Ovary (tissue), 3 donors: ENCODE measurements around the gene TAS2R31.

ENCODE experiments used
- EP300 ChIP-seq: sonication (generic); formaldehyde crosslinking; IDR thresholded peaks from one replicate; pipeline ENCODE4 v1.6.1; 2017; ENCODE audit warnings: antibody characterized with exemption
- TF ChIP-seq, protein P1 (sequence below), 3 donors: fragments of 450-650 bp in 2 of 3; fragments of 200-600 bp in 1 of 3; IDR thresholded peaks; one replicate each; pipeline versions ENCODE4 v1.5.1 to v1.8.0; 2016 to 2022; ENCODE audit warnings: antibody characterized with exemption in 3 of 3, mild to moderate bottlenecking in 1 of 3
- donor health status: DM: no; HTN: no; CAD: no.

DNA sequence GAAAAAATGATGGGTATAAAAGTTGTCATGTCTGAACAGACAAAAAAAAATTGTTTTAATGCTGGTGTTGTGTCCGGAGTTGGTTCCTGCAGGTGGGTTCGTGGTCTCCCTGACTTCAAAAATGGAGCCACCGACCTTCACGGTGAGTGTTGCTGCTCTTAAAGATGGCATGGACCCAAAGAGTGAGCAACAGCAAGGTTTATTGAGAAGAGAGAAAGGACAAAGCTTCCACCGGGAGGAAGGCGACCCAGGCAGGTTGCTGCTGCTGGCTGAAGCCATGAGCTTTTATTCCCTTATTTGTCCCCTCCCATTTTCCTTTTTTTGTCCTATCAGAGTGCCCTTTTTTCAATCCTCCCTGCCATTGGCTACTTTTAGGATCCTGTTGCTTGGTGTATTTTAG is at the start of gene TAS2R31:
- TF ChIP-seq, protein P1, sequence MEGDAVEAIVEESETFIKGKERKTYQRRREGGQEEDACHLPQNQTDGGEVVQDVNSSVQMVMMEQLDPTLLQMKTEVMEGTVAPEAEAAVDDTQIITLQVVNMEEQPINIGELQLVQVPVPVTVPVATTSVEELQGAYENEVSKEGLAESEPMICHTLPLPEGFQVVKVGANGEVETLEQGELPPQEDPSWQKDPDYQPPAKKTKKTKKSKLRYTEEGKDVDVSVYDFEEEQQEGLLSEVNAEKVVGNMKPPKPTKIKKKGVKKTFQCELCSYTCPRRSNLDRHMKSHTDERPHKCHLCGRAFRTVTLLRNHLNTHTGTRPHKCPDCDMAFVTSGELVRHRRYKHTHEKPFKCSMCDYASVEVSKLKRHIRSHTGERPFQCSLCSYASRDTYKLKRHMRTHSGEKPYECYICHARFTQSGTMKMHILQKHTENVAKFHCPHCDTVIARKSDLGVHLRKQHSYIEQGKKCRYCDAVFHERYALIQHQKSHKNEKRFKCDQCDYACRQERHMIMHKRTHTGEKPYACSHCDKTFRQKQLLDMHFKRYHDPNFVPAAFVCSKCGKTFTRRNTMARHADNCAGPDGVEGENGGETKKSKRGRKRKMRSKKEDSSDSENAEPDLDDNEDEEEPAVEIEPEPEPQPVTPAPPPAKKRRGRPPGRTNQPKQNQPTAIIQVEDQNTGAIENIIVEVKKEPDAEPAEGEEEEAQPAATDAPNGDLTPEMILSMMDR (IDR thresholded peaks at IDR 0.05) = no peak
- TF ChIP-seq EP300 = no peak
